LNCAP (cell line): ENCODE data around the gene CYP1B1.

ENCODE experiments used
- TF ChIP-seq, protein P1 (sequence below): fragments of 450-650 bp; IDR thresholded peaks from 2 replicates; pipeline ENCODE4 v1.5.1; 2017; ENCODE audit warnings: mild to moderate bottlenecking

The CYP1B1 gene

GRCh38 chr2:38075507-38076151 is at the start of gene CYP1B1:
Gene CYP1B1, minus strand, starts transcription at chr2:38076151. Its CDS starts 763 bp downstream, at chr2:38075388.
- TF ChIP-seq, protein P1, sequence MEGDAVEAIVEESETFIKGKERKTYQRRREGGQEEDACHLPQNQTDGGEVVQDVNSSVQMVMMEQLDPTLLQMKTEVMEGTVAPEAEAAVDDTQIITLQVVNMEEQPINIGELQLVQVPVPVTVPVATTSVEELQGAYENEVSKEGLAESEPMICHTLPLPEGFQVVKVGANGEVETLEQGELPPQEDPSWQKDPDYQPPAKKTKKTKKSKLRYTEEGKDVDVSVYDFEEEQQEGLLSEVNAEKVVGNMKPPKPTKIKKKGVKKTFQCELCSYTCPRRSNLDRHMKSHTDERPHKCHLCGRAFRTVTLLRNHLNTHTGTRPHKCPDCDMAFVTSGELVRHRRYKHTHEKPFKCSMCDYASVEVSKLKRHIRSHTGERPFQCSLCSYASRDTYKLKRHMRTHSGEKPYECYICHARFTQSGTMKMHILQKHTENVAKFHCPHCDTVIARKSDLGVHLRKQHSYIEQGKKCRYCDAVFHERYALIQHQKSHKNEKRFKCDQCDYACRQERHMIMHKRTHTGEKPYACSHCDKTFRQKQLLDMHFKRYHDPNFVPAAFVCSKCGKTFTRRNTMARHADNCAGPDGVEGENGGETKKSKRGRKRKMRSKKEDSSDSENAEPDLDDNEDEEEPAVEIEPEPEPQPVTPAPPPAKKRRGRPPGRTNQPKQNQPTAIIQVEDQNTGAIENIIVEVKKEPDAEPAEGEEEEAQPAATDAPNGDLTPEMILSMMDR = no peak

DNA sequence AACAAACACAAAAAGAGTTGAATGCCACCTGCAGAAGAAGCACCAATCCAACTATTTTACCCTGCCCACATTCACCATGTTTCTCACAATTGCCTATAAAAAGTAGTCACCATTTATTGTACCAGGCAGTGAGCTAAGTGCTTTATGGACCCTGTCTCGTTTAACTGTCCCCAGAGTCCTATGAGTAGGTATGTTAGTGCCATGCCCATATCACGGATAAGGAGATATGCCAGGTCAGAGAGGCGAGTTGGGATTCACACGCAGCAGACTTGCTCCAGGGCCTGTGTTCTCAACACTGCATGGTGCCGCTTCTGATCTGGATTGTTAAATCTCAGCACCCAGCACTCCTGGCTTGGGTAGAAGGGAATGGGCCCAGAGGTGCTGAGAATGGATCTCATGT is 49.1 kb upstream of the CYP1B1 start:
- TF ChIP-seq, protein P1 = no peak

DNA sequence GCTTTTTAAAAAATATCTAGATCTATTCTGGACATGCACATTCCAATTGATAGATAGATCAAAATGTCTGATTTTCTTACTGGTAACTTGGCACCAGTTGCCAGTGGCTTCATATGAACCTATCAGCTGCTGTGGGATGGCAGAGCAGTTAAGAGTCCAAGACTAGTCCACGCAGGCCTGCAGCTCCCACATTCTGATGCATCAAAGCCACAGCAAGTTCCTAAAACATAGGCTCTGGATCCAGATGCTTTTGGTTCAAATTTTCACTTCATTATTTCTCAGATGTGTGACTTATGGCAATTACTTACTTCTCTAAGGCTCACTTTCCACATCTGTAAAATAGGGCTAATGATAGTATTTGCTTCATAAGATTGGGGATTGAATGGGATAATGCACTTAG is 48.0 kb upstream of the CYP1B1 start:
- TF ChIP-seq, protein P1 = no peak

DNA sequence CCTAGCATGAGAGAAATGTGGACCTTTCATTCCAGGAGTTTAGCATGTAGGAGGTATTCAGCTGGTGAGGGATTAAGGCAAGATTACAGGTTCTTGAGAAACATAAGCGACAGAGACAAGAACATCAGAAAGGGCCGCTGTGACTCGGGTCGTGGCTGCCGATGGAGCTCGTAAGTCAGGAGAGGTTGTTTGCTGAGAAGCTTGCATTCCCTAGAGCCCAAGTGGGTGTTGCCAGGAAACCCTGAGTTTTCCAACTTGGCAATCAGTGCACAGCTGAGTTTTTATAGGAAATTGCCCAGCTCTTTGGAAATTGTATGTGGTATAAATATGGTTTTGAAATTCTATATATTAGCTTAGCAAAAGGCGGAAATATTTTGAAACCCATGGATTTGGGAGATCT is 46.4 kb upstream of the CYP1B1 start:
- TF ChIP-seq, protein P1 = no peak

GRCh38 chr2:38121481-38121880 is 45.5 kb upstream of the CYP1B1 start:
- TF ChIP-seq, protein P1 = no peak

DNA sequence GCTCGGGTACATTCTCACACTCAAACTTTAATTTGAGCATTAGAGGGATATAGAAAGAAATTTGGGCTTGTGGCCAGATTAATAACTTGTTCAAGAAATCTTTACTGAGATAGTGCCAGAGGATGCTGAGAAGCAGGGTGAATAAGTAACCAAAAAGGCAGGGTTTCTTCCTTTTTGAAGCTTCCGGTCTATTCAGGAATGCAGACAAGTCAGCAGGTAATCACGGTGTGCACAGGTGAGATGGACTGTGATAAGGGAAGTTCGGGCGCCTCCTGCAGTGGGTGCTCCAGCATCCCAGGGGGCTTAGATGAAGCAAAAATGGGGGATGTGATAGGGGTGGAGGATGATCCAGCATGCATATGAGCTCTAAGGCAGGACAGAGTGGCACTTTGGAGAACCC is 44.9 kb upstream of the CYP1B1 start:
- TF ChIP-seq, protein P1 = no peak

DNA sequence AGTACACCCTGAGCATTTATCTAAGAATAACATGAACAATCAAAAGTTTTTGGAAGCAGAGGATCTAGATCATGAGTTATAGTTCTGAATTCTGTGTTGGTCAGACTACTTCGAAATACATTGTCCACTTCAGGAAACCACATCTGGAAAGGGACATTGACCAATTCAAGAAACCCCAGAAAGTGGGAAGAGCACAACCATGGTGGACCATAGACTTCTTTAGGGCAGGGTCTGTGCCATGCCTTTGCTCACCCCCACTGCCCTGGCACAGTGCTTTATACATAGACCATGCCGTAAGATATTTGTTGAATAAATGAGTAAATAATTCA is 44.3 kb upstream of the CYP1B1 start:
- TF ChIP-seq, protein P1 = no peak

GRCh38 chr2:38116762-38117161 is 40.8 kb upstream of the CYP1B1 start:
- TF ChIP-seq, protein P1 = no peak
